ENCODE measurements around the gene IL17B.

The IL17B gene

DNA sequence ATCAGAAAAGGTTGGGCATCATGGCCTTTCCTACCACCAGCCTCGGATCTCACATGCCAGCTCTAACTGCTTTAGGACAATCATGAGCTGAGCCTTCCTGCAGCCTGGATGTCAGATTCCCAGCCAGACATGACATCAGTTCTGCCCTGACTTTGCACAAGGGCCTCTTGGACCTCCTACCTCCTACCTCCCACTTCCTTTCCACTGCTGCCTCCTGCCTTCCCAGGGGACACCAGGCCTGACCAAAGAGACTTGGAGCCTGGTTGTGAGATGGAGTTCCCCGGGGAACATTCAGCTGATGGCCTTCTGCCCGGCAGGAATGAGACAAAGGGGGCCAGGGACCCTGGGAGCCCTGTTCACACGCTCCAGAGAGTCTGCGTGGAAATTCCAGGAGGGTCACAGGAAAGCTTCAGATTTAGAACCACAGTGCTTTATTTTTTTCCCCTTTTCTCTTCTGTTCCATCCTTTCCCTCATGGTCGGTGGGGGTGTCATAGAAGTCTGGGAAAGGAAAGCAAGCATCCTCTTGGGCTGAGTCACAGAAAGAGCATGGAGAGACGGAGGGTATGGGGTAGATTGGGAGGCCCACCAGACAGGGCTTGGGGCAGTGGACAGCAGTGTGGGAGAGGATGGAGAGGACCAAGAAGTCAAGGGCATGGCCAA is 35.4 kb upstream of the IL17B start:
- peak in 1 of 3 donors; percentile 10 for DNase-seq

DNA sequence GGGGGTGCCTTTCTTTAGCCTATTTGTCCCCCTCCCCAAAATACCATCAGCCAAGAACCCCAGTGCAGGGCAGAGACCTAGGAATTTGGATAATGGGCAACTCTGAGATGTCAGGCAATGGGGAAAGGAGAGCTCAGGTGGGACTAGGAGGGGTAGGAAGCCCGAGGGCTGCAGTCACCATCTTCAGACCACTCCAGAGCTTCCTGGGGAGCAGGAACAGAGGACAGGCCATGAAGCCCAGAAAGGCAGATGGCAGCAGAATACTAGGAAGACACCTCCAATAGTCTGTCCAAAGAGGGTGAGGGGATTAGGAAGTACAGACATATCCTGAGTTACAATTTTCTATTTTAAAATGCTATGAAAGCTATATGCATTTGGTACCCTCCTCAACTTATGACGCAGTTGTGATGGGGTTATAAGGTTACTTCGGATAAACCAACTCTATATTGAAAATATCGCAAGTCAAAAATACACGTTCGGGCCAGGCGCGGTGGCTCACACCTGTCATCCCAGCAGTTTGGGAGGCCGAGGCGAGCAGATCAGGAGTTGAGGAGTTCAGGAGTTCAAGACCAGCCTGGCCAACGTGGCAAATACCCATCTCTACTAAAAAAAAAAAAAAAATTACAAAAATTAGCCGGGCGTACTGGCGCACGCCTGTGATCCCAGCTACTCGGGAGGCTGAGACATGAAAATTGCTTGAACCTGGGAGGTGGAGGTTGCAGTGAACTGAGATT is 34.6 kb upstream of the IL17B start:
- DNase-seq: no peak

DNA sequence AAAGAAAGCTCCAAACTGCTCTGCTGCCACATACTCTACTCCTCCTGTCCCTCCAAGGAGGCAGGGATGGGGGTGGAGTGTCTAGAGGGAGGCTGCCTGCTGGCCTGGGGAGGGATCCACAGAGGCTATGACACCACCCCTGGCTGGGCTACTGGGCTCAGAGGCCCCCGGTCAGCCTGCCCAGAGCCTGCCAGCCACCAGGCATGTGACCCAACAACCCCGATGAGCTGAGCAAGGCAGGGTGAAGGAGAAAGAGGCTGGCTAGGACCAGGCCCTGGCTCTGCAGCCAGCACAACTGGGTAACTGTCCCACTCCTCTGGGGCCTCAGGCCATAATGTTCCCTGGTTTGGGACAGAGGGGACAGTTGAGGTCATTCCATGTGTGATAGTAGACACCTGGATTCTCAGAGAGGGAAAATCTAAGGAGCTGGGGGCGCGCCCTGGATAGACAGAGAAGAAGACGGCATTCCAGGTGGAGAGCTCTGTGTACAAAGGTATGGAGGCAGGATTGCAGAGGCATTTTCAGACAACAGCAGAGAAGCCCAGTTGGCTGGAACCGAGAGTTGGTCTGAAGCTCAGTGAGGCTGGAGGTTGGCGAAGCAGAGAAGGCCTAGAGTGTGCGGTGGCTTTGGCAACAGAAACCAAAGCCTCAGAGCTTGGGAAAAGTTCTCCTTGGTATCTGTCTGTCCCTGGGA is 33.8 kb upstream of the IL17B start:
- DNase-seq: no peak

DNA sequence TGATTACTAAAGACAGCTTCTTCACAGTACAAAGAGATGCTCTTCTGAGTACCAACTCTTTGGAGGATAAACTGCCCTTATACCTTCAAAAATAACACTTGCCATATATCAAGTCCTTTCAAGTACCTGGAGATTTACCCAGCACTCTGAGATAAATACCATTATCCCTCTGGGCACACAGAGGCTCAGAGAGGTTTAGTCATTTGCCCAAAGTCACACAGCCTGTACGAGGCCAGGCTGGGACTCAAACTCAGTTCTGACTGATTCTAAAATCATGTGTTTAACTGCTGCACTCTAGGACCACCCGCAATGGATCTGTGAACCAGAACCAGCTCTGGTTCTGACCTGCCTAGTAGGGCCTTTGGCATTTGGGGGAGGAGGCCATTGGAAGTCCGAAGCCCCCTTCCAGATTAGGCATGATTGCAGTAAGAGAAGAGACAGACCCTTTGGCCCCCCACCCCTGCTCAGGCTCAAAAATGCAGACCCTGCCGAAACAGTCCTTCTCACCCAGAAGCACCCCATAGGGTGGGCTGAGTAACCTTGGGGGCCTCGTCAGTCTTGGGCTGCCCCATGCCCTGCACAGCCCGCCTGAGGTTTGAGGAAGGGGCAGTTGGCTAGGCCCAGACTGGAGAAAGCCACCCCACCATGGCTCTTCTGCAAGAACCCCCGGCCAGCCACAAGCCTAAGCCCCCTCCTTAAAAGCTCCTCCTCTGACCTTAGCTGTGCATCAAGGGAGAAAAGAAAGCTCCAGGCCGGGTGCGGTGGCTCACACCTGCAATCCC is 32.8 kb upstream of the IL17B start:
- DNase-seq: no peak

GRCh38 chr5:149410721-149411432 is 31.8 kb upstream of the IL17B start:
- DNase-seq: no peak

GRCh38 chr5:149410071-149410470 is 31.0 kb upstream of the IL17B start:
- no peak for DNase-seq

GRCh38 chr5:149409268-149409948 is 30.3 kb upstream of the IL17B start:
- DNase-seq: no peak

DNA sequence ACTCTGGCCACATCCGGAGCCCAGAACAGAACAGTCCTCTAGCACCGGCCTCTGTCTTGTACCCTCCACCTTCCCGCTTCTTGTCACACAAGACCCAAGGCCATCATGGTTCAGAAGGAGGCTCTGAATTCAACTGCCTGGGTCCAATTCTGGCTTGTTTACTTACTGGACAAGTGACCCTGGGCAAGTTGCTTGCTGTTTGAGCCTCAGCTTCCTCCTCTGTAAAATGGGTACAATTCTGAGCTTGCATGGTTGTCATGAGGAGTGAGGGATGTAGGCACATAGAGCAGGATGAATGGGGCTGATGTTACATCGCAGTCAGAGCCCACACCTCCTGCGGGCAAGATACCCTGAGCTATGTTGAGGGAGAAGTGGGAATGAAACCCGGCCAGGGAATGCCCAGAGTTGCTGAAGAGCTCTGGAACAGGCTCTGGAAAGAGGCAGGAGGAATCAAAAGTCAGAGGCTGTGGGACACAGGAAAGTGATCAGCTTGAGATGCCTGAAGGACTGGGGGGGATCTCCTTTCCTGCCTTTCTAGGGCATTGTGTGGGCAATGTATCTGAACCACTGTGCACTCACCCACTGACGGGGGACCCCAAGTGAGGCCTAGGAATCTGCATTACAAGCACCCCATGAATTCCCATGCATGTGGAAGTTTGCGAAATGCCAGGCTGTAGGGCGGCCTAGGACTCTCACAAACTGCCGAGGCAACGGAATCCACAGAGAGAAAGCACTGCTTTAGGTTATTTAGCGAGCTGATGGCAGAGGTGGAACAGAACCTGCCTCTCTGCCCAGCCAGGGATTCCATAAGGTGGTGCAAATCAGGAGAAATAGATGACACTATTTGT is 29.4 kb upstream of the IL17B start:
- no peak for DNase-seq

GRCh38 chr5:149407323-149408251 is 28.5 kb upstream of the IL17B start:
- DNase-seq: no peak

DNA sequence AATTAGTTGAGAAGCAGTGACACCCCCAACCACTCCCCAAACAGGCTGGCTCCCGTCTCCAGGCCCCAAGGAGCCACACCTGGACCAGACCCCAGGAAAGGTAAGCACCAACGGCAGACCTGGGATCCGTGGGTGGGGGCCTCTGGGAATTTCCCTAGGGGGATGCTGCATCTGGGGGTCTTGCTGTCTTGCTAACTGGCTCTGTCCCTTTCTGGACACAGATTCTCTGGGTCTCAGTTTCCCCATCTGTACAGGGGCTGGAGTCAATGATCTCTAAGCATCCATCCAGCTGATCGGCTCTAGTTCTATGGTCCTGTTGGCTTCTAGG is 27.9 kb upstream of the IL17B start:
- DNase-seq: no peak

DNA sequence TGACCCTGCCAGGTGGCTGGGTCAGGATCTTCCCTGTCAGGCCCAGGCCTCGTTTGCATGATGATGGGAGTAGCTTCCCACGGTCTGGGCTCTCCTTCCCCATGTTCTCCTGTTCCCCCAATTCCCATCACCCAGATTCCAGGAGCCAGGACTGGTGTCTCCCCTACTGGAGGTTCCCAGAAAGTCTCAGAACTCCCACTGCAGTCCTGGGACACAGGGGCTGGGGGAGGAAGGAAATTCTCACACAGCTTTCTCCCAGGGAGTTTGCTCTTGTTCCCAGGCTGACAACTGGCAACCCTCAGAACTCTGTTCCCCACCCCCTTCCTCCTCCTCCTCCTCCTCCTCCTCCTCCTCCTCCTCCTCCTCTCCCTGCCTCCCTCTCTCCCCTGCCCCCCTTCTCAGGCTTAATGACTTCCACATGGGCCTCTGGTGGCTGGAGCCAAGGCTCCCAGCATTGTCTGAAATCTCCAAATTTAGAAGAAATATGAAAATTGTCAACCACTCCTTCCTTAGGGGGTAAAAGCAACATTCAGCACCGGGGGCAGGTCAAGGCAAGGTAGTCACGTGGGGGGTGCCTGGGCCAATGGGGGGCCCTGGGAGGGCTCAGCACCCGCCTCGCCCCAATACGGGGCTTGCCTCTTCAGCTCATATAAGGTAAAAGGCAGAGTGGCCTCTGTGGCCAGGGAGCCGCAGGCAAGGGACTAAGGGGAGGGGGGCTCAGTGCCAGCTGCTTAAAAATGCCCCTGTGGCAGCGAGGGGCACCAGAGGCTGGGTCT is 27.3 kb upstream of the IL17B start:
- no peak for DNase-seq

- DNase-seq: no peak
Measured at GRCh38 chr5:149405550-149406202, 26.6 kb upstream of the IL17B start.

DNA sequence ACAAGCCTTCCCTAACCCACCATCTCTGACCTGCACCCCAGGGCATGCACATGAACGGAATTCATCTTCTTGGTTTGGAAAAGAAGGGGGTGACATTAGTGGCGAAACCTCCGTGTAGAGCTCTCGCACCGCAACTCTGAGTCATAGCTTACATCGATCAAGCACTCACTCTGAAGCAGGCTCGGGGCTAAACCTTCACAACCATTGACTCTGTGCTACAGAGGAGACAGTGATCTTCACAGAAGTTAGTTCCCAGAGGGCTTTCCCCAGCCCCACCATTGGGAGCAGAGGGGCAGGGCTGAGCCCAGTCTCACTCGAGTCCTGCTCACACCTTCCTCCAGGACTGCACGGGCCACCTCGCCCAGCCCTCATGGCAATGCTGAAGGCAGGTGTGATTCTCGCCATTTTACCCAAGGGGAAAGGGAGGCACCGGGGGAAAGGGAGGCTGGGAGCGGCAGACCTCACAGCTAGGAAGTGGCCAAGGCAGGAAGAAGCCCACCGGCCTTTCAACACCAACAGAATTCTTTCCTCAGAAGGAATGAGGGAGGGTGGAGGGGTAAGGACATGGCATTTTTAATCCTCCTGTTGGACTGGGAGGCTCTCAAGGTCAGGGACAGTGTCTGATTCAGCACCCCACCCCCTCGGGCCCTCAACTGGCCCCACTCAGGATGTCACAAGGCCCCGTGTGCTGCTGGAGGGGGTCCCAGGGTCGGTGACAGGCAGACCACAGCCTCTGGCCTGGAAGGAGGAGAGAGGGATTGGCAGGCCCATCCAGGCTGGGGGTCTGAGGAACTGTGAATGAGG is 25.9 kb upstream of the IL17B start:
- DNase-seq: no peak

DNA sequence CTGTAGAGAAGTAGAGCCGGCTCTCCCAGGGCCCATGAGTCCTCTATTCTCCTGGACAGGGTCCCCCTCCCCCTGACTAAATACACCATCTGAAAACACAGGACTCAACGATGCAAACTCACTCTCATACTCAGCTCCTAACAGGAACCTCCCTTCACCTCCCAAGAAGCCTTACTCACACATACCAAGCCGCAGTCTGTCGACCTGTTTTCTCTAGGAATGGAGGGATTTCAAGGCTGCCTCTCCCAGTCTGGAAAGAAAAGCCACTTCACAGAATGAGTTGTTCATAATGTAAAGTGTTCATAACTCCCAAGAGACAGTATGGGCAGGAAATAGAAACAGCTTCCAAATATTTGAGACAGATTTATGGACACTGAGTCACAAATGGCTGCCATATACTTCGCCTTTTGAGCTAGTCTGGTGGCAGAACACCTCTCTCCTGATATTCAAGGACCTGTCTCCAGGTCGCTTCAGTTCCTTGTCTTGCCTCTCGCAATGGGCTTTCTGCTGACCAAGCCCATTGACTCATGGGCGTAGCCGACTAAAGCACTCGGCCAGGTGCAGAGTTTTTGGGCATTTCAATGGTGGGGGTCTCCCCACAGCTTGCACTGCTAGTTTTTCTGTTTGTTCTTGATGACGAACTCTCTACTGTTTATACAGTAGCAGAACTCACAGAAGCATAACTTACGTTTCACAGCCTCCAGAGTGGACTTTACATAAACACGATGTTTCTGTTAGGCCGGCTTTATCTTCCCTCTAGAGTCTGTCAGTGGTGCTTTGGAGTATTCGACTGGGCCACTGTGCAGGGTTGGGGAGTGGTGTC is 25.0 kb upstream of the IL17B start:
- no peak for DNase-seq

GRCh38 chr5:149402291-149402690 is 23.2 kb upstream of the IL17B start:
- DNase-seq: no peak

GRCh38 chr5:149401051-149401450 is 22.0 kb upstream of the IL17B start:
- no peak for DNase-seq

GRCh38 chr5:149400304-149400703 is 21.2 kb upstream of the IL17B start:
- no peak for DNase-seq
